Endothelial cell of umbilical vein (primary cell): ENCODE measurements around the gene HDAC9.

Experiments
- EZH2 ChIP-seq: IDR thresholded peaks from 2 replicates; pipeline ENCODE4 v1.6.1; 2012; ENCODE audit warnings: borderline replicate concordance, low read depth, mild to moderate bottlenecking, moderate library complexity, low read length, inconsistent platforms; ENCODE audit not compliant: severe bottlenecking
- FOS ChIP-seq: IDR thresholded peaks from 2 replicates; pipeline ENCODE4 v1.6.1; 2011; ENCODE audit warnings: mild to moderate bottlenecking, low read length, moderate library complexity, borderline replicate concordance; ENCODE audit not compliant: insufficient read depth
- GATA2 ChIP-seq: IDR thresholded peaks from 2 replicates; pipeline ENCODE4 v1.7.0; 2011; ENCODE audit warnings: low read depth, mild to moderate bottlenecking, moderate library complexity, mixed read lengths, low read length; ENCODE audit not compliant: insufficient read length, insufficient read depth
- MYC ChIP-seq: IDR thresholded peaks from one replicate; pipeline ENCODE4 v1.6.1; 2011; ENCODE audit warnings: mild to moderate bottlenecking, low read depth, low read length
- POLR2A ChIP-seq: IDR thresholded peaks from 2 replicates; pipeline ENCODE4 v1.6.1; 2012; ENCODE audit warnings: low read depth, mild to moderate bottlenecking, control low read depth, low read length
- POLR2AphosphoS5 ChIP-seq: IDR thresholded peaks from 2 replicates; pipeline ENCODE4 v1.6.1; 2012; ENCODE audit warnings: low read depth, mild to moderate bottlenecking, control low read depth, low read length, moderate library complexity; ENCODE audit not compliant: insufficient read depth
- TF ChIP-seq, protein P1 (sequence below), 2 donors: IDR thresholded peaks; 1 replicate in 1 of 2; 2 replicates in 1 of 2; pipeline ENCODE4 v1.5.1; 2011; ENCODE audit warnings: low read length in 2 of 2, mild to moderate bottlenecking in 2 of 2, moderate library complexity in 2 of 2, control low read depth in 1 of 2, inconsistent platforms in 1 of 2, low read depth in 1 of 2; ENCODE audit not compliant: insufficient read depth in 1 of 2; ENCODE audit errors: extremely low read depth in 1 of 2
- TF ChIP-seq, protein P2 (sequence below): IDR thresholded peaks from 2 replicates; pipeline ENCODE4 v1.6.1; 2011; ENCODE audit not compliant: insufficient read depth, insufficient read length

DNA sequence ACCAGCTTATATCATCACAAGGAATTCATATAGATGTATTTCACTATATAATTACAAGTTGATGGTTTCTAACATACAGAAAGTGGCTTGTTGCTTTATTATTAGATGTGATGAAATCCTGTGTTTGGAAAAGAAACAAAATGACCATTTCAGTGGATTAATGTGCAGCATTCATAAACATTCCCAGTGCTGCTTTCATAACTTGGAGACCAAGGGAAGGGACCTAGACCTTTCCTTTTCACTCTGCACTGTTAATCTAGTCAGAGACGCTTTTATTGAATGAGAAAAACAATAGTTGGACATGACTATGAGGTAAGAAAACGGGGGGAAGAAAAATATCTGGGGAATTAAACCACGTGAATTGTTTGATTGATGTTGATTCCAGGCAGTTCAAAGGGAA is 160.0 kb downstream of the HDAC9 start:
- TF ChIP-seq POLR2A, result no peak
- TF ChIP-seq POLR2AphosphoS5, result no peak
- no peak for TF ChIP-seq GATA2
- TF ChIP-seq, protein P1, sequence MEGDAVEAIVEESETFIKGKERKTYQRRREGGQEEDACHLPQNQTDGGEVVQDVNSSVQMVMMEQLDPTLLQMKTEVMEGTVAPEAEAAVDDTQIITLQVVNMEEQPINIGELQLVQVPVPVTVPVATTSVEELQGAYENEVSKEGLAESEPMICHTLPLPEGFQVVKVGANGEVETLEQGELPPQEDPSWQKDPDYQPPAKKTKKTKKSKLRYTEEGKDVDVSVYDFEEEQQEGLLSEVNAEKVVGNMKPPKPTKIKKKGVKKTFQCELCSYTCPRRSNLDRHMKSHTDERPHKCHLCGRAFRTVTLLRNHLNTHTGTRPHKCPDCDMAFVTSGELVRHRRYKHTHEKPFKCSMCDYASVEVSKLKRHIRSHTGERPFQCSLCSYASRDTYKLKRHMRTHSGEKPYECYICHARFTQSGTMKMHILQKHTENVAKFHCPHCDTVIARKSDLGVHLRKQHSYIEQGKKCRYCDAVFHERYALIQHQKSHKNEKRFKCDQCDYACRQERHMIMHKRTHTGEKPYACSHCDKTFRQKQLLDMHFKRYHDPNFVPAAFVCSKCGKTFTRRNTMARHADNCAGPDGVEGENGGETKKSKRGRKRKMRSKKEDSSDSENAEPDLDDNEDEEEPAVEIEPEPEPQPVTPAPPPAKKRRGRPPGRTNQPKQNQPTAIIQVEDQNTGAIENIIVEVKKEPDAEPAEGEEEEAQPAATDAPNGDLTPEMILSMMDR (IDR thresholded peaks at IDR 0.05; ENCODE audit: extremely low read depth in 1 of 2, insufficient read depth in 1 of 2, low read depth in 1 of 2, low read length in 2 of 2), result no peak
- TF ChIP-seq EZH2, result no peak
- no peak for TF ChIP-seq MYC
- TF ChIP-seq, protein P2, sequence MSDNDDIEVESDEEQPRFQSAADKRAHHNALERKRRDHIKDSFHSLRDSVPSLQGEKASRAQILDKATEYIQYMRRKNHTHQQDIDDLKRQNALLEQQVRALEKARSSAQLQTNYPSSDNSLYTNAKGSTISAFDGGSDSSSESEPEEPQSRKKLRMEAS, result no peak
- TF ChIP-seq FOS, result no peak
